ENCODE data around the gene GPR84.
"Not testable (repeated sequence)": the region's sequence is repeated elsewhere in the genome, so short reads cannot be mapped to it uniquely, and the experiment has no call there.

The GPR84 gene

DNA sequence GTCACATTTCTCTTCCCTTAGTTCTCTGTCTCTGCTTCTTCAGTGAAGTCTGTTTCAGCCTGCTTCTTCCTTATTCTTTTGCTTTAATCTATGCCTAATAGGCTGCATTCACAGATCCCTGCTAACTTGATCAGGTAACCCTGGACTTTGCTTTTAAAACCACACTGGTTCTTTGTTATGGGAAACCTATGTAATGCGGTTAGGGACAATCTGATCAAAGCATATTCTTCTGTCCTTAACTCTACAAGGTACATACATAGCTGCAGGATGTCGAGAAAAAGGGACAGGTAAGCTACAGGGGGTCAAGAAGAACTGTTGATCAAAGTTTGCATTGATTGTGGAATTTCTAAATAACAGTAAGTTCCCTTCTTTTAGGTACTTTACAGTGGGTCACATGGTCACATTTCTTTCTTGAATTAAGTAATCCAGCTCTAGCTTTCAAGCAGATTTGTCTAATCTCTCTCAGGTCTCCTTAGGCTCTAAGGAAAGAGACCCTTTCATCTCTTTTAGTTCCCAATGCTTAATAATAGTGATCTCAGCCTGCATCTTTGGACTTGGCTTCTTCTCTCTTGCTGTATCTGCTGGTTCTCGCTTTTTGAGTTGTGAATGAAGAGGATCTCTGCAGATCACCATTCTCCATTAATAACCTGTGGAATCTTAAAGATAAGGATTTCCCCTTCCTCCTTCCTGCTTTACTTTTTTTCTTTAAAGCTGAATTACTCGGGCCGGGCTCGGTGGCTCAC, 35.5 kb downstream of the GPR84 start:
- DNase-seq (ENCODE audit: low read depth in 3 of 3, low spot score in 1 of 3) = no peak

- not testable (repeated sequence) for DNase-seq (ENCODE audit: low read depth in 3 of 3, low spot score in 1 of 3)
These were observed 38.7 kb downstream of the GPR84 start for GRCh38 chr12:54325442-54326109.

GRCh38 chr12:54324617-54325441, 39.5 kb downstream of the GPR84 start, which contains the start of gene COPZ1:
COPZ1 (plus strand) TSS chr12:54325131; CDS start chr12:54325164, 33 bp downstream.
- peak; percentile 73 to 82 (median 81) for DNase-seq (ENCODE audit: low read depth in 3 of 3, low spot score in 1 of 3)

GRCh38 chr12:54321363-54321762, 42.9 kb downstream of the GPR84 start:
- no peak for DNase-seq (ENCODE audit: low read depth in 3 of 3, low spot score in 1 of 3)
